ENCODE data around the gene MS4A4E.
"Not testable (repeated sequence)": the region's sequence is repeated elsewhere in the genome, so short reads cannot be mapped to it uniquely, and the experiment has no call there.

Gene MS4A4E

DNA sequence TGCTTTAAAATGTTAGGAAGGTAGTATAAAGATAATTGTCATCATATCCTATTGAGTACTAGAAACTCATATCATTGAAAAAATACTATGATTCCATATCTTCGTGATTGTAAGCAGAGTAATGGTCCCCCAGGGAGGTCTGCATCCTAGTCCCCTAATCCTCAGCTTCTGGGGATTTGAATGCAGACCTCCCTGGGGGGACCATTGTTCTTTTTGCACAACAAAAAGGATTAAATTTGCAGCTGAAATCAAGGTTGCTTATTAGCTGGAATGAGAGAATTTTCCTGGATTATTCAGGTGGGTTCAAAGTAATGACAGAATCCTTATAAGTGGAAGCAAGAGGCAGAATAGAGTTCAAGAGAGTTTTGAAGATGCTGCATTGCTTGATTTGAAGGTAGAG, 34.0 kb downstream of the MS4A4E start:
- TF ChIP-seq, protein P1, sequence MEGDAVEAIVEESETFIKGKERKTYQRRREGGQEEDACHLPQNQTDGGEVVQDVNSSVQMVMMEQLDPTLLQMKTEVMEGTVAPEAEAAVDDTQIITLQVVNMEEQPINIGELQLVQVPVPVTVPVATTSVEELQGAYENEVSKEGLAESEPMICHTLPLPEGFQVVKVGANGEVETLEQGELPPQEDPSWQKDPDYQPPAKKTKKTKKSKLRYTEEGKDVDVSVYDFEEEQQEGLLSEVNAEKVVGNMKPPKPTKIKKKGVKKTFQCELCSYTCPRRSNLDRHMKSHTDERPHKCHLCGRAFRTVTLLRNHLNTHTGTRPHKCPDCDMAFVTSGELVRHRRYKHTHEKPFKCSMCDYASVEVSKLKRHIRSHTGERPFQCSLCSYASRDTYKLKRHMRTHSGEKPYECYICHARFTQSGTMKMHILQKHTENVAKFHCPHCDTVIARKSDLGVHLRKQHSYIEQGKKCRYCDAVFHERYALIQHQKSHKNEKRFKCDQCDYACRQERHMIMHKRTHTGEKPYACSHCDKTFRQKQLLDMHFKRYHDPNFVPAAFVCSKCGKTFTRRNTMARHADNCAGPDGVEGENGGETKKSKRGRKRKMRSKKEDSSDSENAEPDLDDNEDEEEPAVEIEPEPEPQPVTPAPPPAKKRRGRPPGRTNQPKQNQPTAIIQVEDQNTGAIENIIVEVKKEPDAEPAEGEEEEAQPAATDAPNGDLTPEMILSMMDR (IDR thresholded peaks at IDR 0.05; ENCODE audit: control insufficient read depth, insufficient read depth, low read depth, low read length, missing control alignments): no peak
- no peak overlapping the region for H3K4me3 ChIP-seq (ENCODE audit: control insufficient read depth, low read depth, low read length)
- DNase-seq (ENCODE audit: low read depth): no peak

DNA sequence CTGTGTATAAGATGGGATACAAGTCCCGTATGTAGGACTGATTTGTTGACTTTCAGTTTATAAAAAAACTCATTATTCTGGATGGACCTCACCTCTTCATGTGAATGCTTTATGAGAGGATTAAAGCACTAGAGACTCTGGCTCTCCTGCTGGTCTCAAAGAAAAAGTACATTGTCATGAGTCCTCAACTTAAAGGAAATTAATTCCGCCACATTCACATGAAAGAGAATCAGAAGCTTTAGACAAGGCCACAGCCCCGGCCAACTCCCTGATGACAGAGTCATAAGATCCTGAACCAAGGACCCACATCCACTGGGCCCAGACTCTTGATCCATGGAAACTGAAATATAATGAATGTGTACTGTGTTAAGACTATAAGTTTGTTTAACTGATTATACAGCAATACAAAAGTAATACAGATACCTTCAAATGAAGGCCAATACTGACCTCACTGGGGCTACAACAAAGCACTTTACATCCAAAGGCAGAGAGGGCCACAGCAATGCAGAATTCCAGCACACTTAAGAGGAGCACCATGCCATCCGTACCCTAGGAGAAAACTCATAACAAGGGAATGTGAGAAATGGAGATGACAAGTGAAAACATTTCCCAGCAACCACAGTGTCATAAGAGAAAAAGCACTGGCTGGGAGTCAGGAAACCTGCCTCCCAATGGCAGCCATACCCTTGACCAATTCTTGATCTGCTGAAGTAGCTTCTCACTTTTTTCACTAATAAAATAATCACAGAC, 34.6 kb downstream of the MS4A4E start:
- TF ChIP-seq, protein P1 (IDR thresholded peaks at IDR 0.05; ENCODE audit: control insufficient read depth, insufficient read depth, low read depth, low read length, missing control alignments): no peak
- no peak for DNase-seq (ENCODE audit: low read depth)
- no peak overlapping the region for H3K4me3 ChIP-seq (ENCODE audit: control insufficient read depth, low read depth, low read length)

DNA sequence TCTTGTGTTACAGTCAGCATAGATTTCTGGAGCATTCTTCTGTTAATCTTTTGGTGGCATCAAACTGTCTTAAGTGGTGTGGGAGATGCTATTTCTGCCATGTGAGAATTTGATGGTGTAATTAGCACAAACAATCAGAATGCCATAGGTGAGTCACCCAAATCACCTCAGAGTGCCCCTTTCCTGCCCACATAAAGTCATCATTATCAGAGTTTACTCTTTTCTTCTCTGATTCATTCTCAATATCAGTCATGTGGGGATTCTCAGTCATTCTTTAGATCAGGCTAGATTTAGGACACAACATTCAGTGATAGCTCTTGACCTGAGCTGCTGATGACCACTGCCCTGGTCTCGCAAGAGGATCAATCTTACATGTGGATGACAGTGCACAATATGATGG, 36.3 kb downstream of the MS4A4E start:
- DNase-seq (ENCODE audit: low read depth): no peak
- TF ChIP-seq, protein P1 (IDR thresholded peaks at IDR 0.05; ENCODE audit: control insufficient read depth, insufficient read depth, low read depth, low read length, missing control alignments): no peak
- H3K4me3 ChIP-seq (ENCODE audit: control insufficient read depth, low read depth, low read length): no peak overlapping the region

DNA sequence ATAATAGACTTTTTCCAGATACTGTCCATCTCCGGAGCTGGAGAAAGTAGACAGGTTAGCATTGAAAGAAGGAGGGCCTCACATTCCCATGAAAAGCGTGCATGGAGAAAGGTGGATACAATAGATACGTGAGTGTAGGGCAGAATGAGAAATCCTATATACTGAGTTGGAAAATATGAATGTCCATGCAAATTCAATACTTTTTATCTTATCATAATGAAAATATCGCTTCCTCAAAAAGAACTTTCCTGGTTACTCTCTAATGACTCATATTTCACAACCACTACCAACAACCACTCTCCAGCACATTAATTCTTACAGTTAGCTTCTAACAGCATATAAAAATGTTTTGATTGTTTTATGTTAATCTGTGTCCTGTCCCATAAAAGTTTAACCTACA, 38.0 kb downstream of the MS4A4E start:
- H3K4me3 ChIP-seq (ENCODE audit: control insufficient read depth, low read depth, low read length): no peak overlapping the region
- TF ChIP-seq, protein P1 (IDR thresholded peaks at IDR 0.05; ENCODE audit: control insufficient read depth, insufficient read depth, low read depth, low read length, missing control alignments): no peak
- no peak for DNase-seq (ENCODE audit: low read depth)

DNA sequence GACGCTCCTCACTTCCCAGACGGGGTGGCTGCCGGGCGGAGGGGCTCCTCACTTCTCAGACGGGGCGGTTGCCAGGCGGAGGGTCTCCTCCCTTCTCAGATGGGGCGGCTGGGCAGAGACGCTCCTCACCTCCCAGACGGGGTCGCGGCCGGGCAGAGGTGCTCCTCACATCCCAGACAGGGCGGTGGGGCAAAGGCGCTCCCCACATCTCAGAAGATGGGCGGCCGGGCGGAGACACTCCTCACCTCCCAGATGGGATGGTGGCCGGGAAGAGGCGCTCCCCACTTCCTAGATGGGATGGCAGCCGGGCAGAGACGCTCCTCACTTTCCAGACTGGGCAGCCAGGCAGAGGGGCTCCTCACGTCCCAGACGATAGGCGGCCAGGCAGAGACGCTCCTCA, 41.6 kb downstream of the MS4A4E start:
- DNase-seq (ENCODE audit: low read depth): not testable (repeated sequence)

DNA sequence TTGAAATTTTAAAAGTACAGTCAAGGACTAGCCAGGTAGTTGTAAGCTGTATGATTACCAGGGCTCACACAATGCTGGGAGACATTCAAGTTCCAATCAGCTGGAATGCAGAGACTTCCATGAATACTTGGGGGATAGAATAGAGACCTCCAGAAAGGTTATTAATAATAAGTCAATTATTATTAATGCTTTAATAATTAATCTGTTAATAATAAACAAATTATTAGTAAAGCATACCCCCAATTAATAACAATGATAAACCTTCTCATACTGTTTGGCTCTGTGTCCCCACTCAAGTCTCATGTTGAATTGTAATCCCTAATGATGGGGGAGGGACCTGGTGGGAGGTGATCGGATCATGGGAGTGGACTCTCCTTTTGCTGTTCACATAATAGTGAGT, 45.5 kb downstream of the MS4A4E start:
- TF ChIP-seq, protein P1 (IDR thresholded peaks at IDR 0.05; ENCODE audit: control insufficient read depth, insufficient read depth, low read depth, low read length, missing control alignments): no peak
- H3K4me3 ChIP-seq (ENCODE audit: control insufficient read depth, low read depth, low read length): no peak overlapping the region
- no peak for DNase-seq (ENCODE audit: low read depth)

More for the DNA sequence above, 41.6 kb downstream of the MS4A4E start:
- H3K4me3 ChIP-seq (ENCODE audit: control insufficient read depth, low read depth, low read length): not testable (repeated sequence)

DNA sequence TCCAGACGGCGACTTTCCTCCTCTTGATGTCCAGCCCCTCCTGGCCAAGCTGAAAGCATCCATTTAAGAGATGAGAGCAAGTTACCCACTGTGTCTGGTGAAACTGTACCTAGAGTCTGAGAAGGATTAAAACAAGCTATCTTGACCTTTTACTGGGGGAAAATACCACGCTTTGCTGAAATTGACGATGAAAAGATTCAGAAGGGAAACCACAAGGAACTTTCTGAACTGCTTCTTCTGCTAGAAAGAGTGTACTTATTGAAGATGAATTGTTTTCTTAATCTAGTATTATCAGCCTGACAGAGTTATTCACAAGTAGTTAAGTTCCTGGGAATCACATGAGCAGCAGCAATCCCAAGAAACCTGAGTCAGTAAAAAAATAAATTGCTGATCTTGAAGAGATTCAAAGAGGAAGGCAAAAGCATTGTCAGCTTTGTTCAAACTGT, 47.0 kb downstream of the MS4A4E start:
- no peak for DNase-seq (ENCODE audit: low read depth)
- TF ChIP-seq, protein P1 (IDR thresholded peaks at IDR 0.05; ENCODE audit: control insufficient read depth, insufficient read depth, low read depth, low read length, missing control alignments): no peak
- no peak overlapping the region for H3K4me3 ChIP-seq (ENCODE audit: control insufficient read depth, low read depth, low read length)

All from AG09309 (cell line).